KMS-11 (cell line): ENCODE data around the gene SNX7.

Experiments used
- H2AFZ ChIP-seq: fragments of 200-600 bp; sonication (generic); 2 replicates; pipeline ENCODE4 v1.6.1; 2016; ENCODE audit warnings: antibody characterized with exemption, mixed run types, low read depth
- H3K27ac ChIP-seq: fragments of 200-600 bp; sonication (generic); 2 replicates; pipeline ENCODE4 v1.6.1; 2016; ENCODE audit warnings: mild to moderate bottlenecking, mixed run types
- H3K27me3 ChIP-seq: fragments of 200-600 bp; sonication (generic); 2 replicates; pipeline ENCODE4 v1.6.1; 2017; ENCODE audit warnings: mild to moderate bottlenecking, low read depth, mixed run types, moderate library complexity; ENCODE audit not compliant: insufficient read depth
- H3K36me3 ChIP-seq: fragments of 200-600 bp; sonication (generic); 2 replicates; pipeline ENCODE4 v1.6.1; 2017; ENCODE audit warnings: mild to moderate bottlenecking, mixed run types; ENCODE audit not compliant: insufficient read depth
- H3K4me1 ChIP-seq: fragments of 200-600 bp; sonication (generic); 2 replicates; pipeline ENCODE4 v1.6.1; 2016; ENCODE audit warnings: mild to moderate bottlenecking, low read depth, mixed run types; ENCODE audit not compliant: poor library complexity, severe bottlenecking
- H3K4me2 ChIP-seq: fragments of 200-600 bp; sonication (generic); 2 replicates; pipeline ENCODE4 v1.7.0; 2016; ENCODE audit warnings: mild to moderate bottlenecking, mixed run types
- H3K4me3 ChIP-seq: fragments of 200-600 bp; sonication (generic); IDR thresholded peaks from 2 replicates; pipeline ENCODE4 v1.6.1; 2017; ENCODE audit warnings: low read depth, low read length, mixed read lengths; ENCODE audit not compliant: insufficient read depth
- H3K79me2 ChIP-seq: fragments of 200-600 bp; sonication (generic); 2 replicates; pipeline ENCODE4 v1.6.1; 2016; ENCODE audit warnings: low read depth, mixed run types; ENCODE audit not compliant: insufficient read depth
- H3K9ac ChIP-seq: fragments of 200-600 bp; sonication (generic); 2 replicates; pipeline ENCODE4 v1.6.1; 2016; ENCODE audit warnings: mild to moderate bottlenecking, mixed run types
- H4K20me1 ChIP-seq: fragments of 200-600 bp; sonication (generic); 2 replicates; pipeline ENCODE4 v1.6.1; 2016; ENCODE audit warnings: mild to moderate bottlenecking, mixed run types; ENCODE audit not compliant: insufficient read depth
- CTCF ChIP-seq: fragments of 200-600 bp; sonication (generic); conservative IDR thresholded peaks from 2 replicates; pipeline ENCODE4 v1.6.1; 2017; ENCODE audit warnings: low read depth, mild to moderate bottlenecking, antibody characterized with exemption, low read length, moderate library complexity, mixed read lengths

Gene SNX7

GRCh38 chr1:98674075-98674781 lies 12.7 kb downstream of the SNX7 start:
- Histone ChIP-seq H3K4me1 (no peaks in the 10 kb centered on the region), H3K79me2 (no peaks in the 10 kb centered on the region), H4K20me1 (no peaks in the 10 kb centered on the region), H3K4me3 (no peak overlapping the region), H3K36me3 (no peaks in the 10 kb centered on the region), H3K4me2 (no peak overlapping the region), H3K27me3 (no peaks in the 10 kb centered on the region), H3K27ac (no peak overlapping the region), H2AFZ (no peak overlapping the region), H3K9ac (no peak overlapping the region)
- TF ChIP-seq CTCF: no peak

GRCh38 chr1:98675282-98675681 lies 13.8 kb downstream of the SNX7 start:
- no peaks in the 10 kb centered on the region for H3K4me1 ChIP-seq
- H3K4me2 ChIP-seq: no peak overlapping the region
- H3K4me3 ChIP-seq: no peak overlapping the region
- no peak overlapping the region for H2AFZ ChIP-seq
- H4K20me1 ChIP-seq: no peaks in the 10 kb centered on the region
- H3K9ac ChIP-seq: no peak overlapping the region
- TF ChIP-seq CTCF: no peak
- no peaks in the 10 kb centered on the region for H3K79me2 ChIP-seq
- H3K27ac ChIP-seq: no peak overlapping the region
- no peaks in the 10 kb centered on the region for H3K27me3 ChIP-seq
- no peaks in the 10 kb centered on the region for H3K36me3 ChIP-seq

GRCh38 chr1:98677288-98677687 lies 15.8 kb downstream of the SNX7 start:
- H3K9ac ChIP-seq: no peak overlapping the region
- TF ChIP-seq CTCF: no peak
- H3K27me3 ChIP-seq: no peaks in the 10 kb centered on the region
- H4K20me1 ChIP-seq: no peaks in the 10 kb centered on the region
- H3K79me2 ChIP-seq: no peaks in the 10 kb centered on the region
- H3K4me3 ChIP-seq: no peak overlapping the region
- H2AFZ ChIP-seq: no peak overlapping the region
- H3K4me2 ChIP-seq: no peak overlapping the region
- no peaks in the 10 kb centered on the region for H3K4me1 ChIP-seq
- no peak overlapping the region for H3K27ac ChIP-seq
- H3K36me3 ChIP-seq: no peaks in the 10 kb centered on the region

- H3K27ac ChIP-seq: no peak overlapping the region
- H3K79me2 ChIP-seq: no peaks in the 10 kb centered on the region
- no peak overlapping the region for H3K9ac ChIP-seq
- H3K27me3 ChIP-seq: no peaks in the 10 kb centered on the region
- no peak overlapping the region for H3K4me3 ChIP-seq
- H3K4me2 ChIP-seq: no peak overlapping the region
- H4K20me1 ChIP-seq: no peaks in the 10 kb centered on the region
- no peak overlapping the region for H2AFZ ChIP-seq
- H3K36me3 ChIP-seq: no peaks in the 10 kb centered on the region
- H3K4me1 ChIP-seq: no peaks in the 10 kb centered on the region
- TF ChIP-seq CTCF: no peak
Measured at GRCh38 chr1:98681812-98682211, 20.3 kb downstream of the SNX7 start.
